H9 (cell line): ENCODE data around the gene LPCAT3. TPM values are rescaled to one million over a fixed set of nuclear protein-coding genes. Genes with fewer than 3 reads are reported as not detected.
A peak's percentile ranks its signal among the peaks of the same experiment; 100 is the strongest.

Experiments used
- DNase-seq: peaks from one replicate; pipeline ENCODE4 v3.0.0-alpha.2; 2017
- H2AFZ ChIP-seq: one replicate; pipeline ENCODE4 v1.6.1; 2013; ENCODE audit warnings: mild to moderate bottlenecking, low read length, control low read depth, moderate library complexity
- H2AK5ac ChIP-seq: 2 replicates; pipeline ENCODE4 v1.6.1; 2013; ENCODE audit warnings: low read length, control low read depth, mixed read lengths; ENCODE audit not compliant: insufficient read length
- H2BK120ac ChIP-seq: one replicate; pipeline ENCODE4 v1.6.1; 2013; ENCODE audit warnings: low read depth, mild to moderate bottlenecking, low read length, control low read depth, inconsistent platforms; ENCODE audit not compliant: poor library complexity, severe bottlenecking
- H2BK12ac ChIP-seq: 2 replicates; pipeline ENCODE4 v1.6.1; 2013; ENCODE audit warnings: low read length, control low read depth, mixed read lengths, low read depth; ENCODE audit not compliant: insufficient read length
- H2BK15ac ChIP-seq: 2 replicates; pipeline ENCODE4 v1.6.1; 2013; ENCODE audit warnings: low read depth, low read length, control low read depth
- H2BK20ac ChIP-seq: one replicate; pipeline ENCODE4 v1.6.1; 2013; ENCODE audit warnings: low read depth, mild to moderate bottlenecking, low read length, control low read depth, inconsistent platforms; ENCODE audit not compliant: poor library complexity, severe bottlenecking
- H2BK5ac ChIP-seq: 2 replicates; pipeline ENCODE4 v1.6.1; 2013; ENCODE audit warnings: low read length, control low read depth, mixed read lengths; ENCODE audit not compliant: insufficient read length
- H3K14ac ChIP-seq: 2 replicates; pipeline ENCODE4 v1.6.1; 2013; ENCODE audit warnings: low read length, control low read depth; ENCODE audit not compliant: insufficient read depth
- H3K18ac ChIP-seq: 2 replicates; pipeline ENCODE4 v1.6.1; 2013; ENCODE audit warnings: low read depth, mild to moderate bottlenecking, mixed read lengths, low read length, control low read depth; ENCODE audit not compliant: insufficient read length
- H3K23ac ChIP-seq: 2 replicates; pipeline ENCODE4 v1.6.1; 2013; ENCODE audit warnings: low read length, control low read depth, mixed read lengths, low read depth; ENCODE audit not compliant: insufficient read length
- H3K23me2 ChIP-seq: 2 replicates; pipeline ENCODE4 v1.6.1; 2013; ENCODE audit warnings: low read depth, mild to moderate bottlenecking, mixed read lengths, low read length, control low read depth; ENCODE audit not compliant: insufficient read length, poor library complexity, severe bottlenecking
- H3K27ac ChIP-seq: 2 replicates; pipeline ENCODE4 v1.5.1; 2013; ENCODE audit warnings: low read length, control low read depth, mixed read lengths, low read depth; ENCODE audit not compliant: insufficient read length
- H3K27me3 ChIP-seq: 2 replicates; pipeline ENCODE4 v1.6.1; 2013; ENCODE audit warnings: low read length, control low read depth, inconsistent platforms; ENCODE audit not compliant: insufficient read depth
- H3K4ac ChIP-seq: 2 replicates; pipeline ENCODE4 v1.6.1; 2013; ENCODE audit warnings: low read depth, mild to moderate bottlenecking, control low read depth, inconsistent platforms, low read length, moderate library complexity
- H3K4me1 ChIP-seq: 2 replicates; pipeline ENCODE4 v1.6.1; 2013; ENCODE audit warnings: low read length, control low read depth, inconsistent platforms; ENCODE audit not compliant: insufficient read depth
- H3K4me2 ChIP-seq: 2 replicates; pipeline ENCODE4 v1.6.1; 2013; ENCODE audit warnings: low read length, control low read depth, mixed read lengths; ENCODE audit not compliant: insufficient read length, insufficient read depth
- H3K56ac ChIP-seq: 2 replicates; pipeline ENCODE4 v1.6.1; 2013; ENCODE audit warnings: low read depth, mild to moderate bottlenecking, mixed read lengths, low read length, control low read depth; ENCODE audit not compliant: insufficient read length
- H3K79me1 ChIP-seq: 2 replicates; pipeline ENCODE4 v1.6.1; 2013; ENCODE audit warnings: low read depth, mild to moderate bottlenecking, moderate library complexity, low read length, control low read depth, inconsistent platforms; ENCODE audit not compliant: insufficient read depth, poor library complexity, severe bottlenecking
- H3K79me2 ChIP-seq: 2 replicates; pipeline ENCODE4 v1.6.1; 2013; ENCODE audit warnings: low read length, control low read depth, inconsistent platforms; ENCODE audit not compliant: insufficient read depth
- H3K9ac ChIP-seq: 2 replicates; pipeline ENCODE4 v1.6.1; 2013; ENCODE audit warnings: low read length, control low read depth, mixed read lengths; ENCODE audit not compliant: insufficient read length; ENCODE audit errors: extremely low read depth
- H3K9me3 ChIP-seq: one replicate; pipeline ENCODE4 v1.6.1; 2013; ENCODE audit warnings: low read depth, low read length, inconsistent platforms; ENCODE audit not compliant: control insufficient read depth
- H3T11ph ChIP-seq: one replicate; pipeline ENCODE4 v1.6.1; 2013; ENCODE audit warnings: mild to moderate bottlenecking, low read length, control low read depth, inconsistent platforms
- H4K20me1 ChIP-seq: one replicate; pipeline ENCODE4 v1.6.1; 2013; ENCODE audit not compliant: control insufficient read depth, insufficient read length, insufficient read depth
- H4K5ac ChIP-seq: 2 replicates; pipeline ENCODE4 v1.6.1; 2013; ENCODE audit warnings: low read depth, mild to moderate bottlenecking, mixed read lengths, low read length, control low read depth; ENCODE audit not compliant: insufficient read length
- H4K8ac ChIP-seq: replicated peaks from 2 replicates; pipeline ENCODE4 v1.6.1; 2013; ENCODE audit warnings: low read length, control low read depth, mixed read lengths, low read depth; ENCODE audit not compliant: insufficient read length
- H4K91ac ChIP-seq: 2 replicates; pipeline ENCODE4 v1.6.1; 2013; ENCODE audit warnings: low read depth, mild to moderate bottlenecking, moderate library complexity, mixed read lengths, low read length, control low read depth; ENCODE audit not compliant: insufficient read length
- H3K27ac Mint-ChIP-seq, 3 experiments: 2 replicates in 2 of 3; 3 replicates in 1 of 3; pipeline ENCODE4 v1.8.0; 2020 to 2021; ENCODE audit warnings: mixed read lengths in 3 of 3, mild to moderate bottlenecking in 1 of 3, moderate library complexity in 1 of 3
- H3K27me3 Mint-ChIP-seq: 2 replicates; pipeline ENCODE4 v1.8.0; 2021; ENCODE audit warnings: low read depth, mild to moderate bottlenecking, moderate library complexity, mixed read lengths
- H3K36me3 Mint-ChIP-seq, 3 experiments: 2 replicates in 2 of 3; 3 replicates in 1 of 3; pipeline ENCODE4 v1.8.0; 2020 to 2021; ENCODE audit warnings: low read depth in 3 of 3, mixed read lengths in 3 of 3; ENCODE audit not compliant: insufficient read depth in 1 of 3
- H3K4me1 Mint-ChIP-seq, 2 experiments: 2 replicates each; pipeline ENCODE4 v1.8.0; 2020; ENCODE audit warnings: mixed read lengths in 2 of 2
- H3K4me3 Mint-ChIP-seq, 2 experiments: 2 replicates in 1 of 2; 3 replicates in 1 of 2; pipeline ENCODE4 v1.8.0; 2020 to 2021; ENCODE audit warnings: mild to moderate bottlenecking in 2 of 2, mixed read lengths in 2 of 2, moderate library complexity in 1 of 2
- H3K9me3 Mint-ChIP-seq, 2 experiments: 2 replicates in 1 of 2; 3 replicates in 1 of 2; pipeline ENCODE4 v1.8.0; 2020; ENCODE audit warnings: mild to moderate bottlenecking in 2 of 2, mixed read lengths in 2 of 2, moderate library complexity in 1 of 2
- CTCF ChIP-seq: fragments of 200-600 bp; sonication (generic); conservative IDR thresholded peaks from 3 replicates; pipeline ENCODE4 v1.8.0; 2021; ENCODE audit warnings: antibody characterized with exemption, mild to moderate bottlenecking
- WGBS: extraction: QIAGEN DNeasy Blood & Tissue Kit; methylation state at CpG from one replicate; pipeline ENCODE4 v1.1.7; 2013; ENCODE audit warnings: missing lambda C conversion rate, low lambda C conversion rate, mixed read lengths; ENCODE audit not compliant: insufficient read length; ENCODE audit errors: extremely low coverage; 5-methylcytosine and 5-hydroxymethylcytosine counted together
- total RNA-seq: library from RNA; stranded (reverse); gene quantifications from 2 replicates; pipeline ENCODE4 v1.2.1, GENCODE V29; 2021

Gene LPCAT3
- total RNA-seq, 1 experiment from 2014 or later, result 47.7 TPM

DNA sequence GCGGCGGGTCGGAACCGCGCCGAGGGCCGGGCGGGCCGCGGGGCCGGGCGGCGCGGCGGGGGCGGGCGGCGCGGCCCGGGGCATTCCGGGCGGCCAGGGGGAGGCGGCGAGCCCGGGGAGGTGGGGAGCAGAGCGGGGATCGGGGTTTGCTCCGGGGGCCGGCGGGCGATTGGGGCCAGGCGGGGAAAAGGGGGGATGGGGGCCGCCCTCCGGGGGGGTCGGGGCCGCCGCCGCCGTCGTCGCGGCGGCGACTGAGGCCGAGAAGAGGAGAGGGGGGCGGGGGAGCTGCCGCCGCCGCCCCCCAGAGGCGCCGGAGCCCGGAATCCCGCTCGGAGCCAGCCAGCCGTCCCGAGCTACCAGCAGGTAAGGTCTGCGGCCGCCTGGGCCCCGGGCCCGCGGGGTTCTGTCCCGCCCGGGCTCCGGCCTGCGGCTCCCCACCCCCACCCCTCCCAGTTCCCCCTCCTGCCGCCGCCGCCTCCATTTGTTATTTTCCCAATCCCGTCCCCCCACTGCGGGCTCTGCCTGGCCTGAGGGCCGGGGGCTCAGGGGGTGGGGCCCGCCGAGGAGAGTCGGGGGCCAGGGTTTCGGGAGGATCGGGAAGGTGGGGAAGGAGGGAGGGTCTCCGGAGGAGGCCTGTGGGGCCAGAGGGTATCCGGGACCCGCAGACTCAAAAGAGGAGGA, 90.1 kb downstream of the LPCAT3 start:
- no peak overlapping the region for H4K5ac ChIP-seq
- H2BK12ac ChIP-seq, result no peak overlapping the region
- H3K9ac ChIP-seq, result peak overlapping the region; percentile 60
- H3K23me2 ChIP-seq, result peaks cover 30% of the 10 kb centered on the region
- peaks cover 1% of the 10 kb centered on the region; the same call in 1 of the 2 replicates for H3K27me3 Mint-ChIP-seq
- H4K8ac ChIP-seq, result no peak overlapping the region
- no peak overlapping the region for H2AFZ ChIP-seq
- no peak overlapping the region for H2BK15ac ChIP-seq
- no peaks in the 10 kb centered on the region for H3K9me3 ChIP-seq
- peak overlapping the region; percentile 11 for H3K14ac ChIP-seq
- H3K4me1 Mint-ChIP-seq, result peaks cover 61 to 65% of the 10 kb centered on the region in 2 experiments
- no peak overlapping the region for H3T11ph ChIP-seq
- no CpG with 5 or more reads among the region's 79 CpGs for WGBS
- no peaks in the 10 kb centered on the region for H3K79me1 ChIP-seq
- H3K4me3 Mint-ChIP-seq, result peak overlapping the region; percentile 96 to 98
- no peak overlapping the region for H4K91ac ChIP-seq
- TF ChIP-seq CTCF, result no peak
- H3K27me3 ChIP-seq, result no peaks in the 10 kb centered on the region
- H3K18ac ChIP-seq, result no peak overlapping the region
- DNase-seq, result no peak
- H3K4me1 ChIP-seq, result peaks cover 3% of the 10 kb centered on the region; the same call in 1 of the 2 replicates
- peaks cover 0 to 2% of the 10 kb centered on the region in 2 experiments; a peak in 1 of 5 replicates for H3K9me3 Mint-ChIP-seq
- peak overlapping the region; percentile 74 for H3K4me2 ChIP-seq
- H3K56ac ChIP-seq, result no peak overlapping the region
- peak overlapping the region; percentile 76 to 97 (median 93); a peak in 6 of 7 replicates for H3K27ac Mint-ChIP-seq
- no peak overlapping the region for H3K27ac ChIP-seq
- no peaks in the 10 kb centered on the region for H4K20me1 ChIP-seq
- no peak overlapping the region for H2AK5ac ChIP-seq
- no peak overlapping the region for H2BK20ac ChIP-seq
- H3K23ac ChIP-seq, result no peak overlapping the region
- no peak overlapping the region for H2BK120ac ChIP-seq
- peaks cover 24% of the 10 kb centered on the region; the same call in 1 of the 2 replicates for H3K79me2 ChIP-seq
- no peak overlapping the region for H2BK5ac ChIP-seq
- no peak overlapping the region for H3K4ac ChIP-seq
- H3K36me3 Mint-ChIP-seq, result peaks cover 9 to 40% (median 18%) of the 10 kb centered on the region in 3 experiments; a peak in 6 of 7 replicates
